ENCODE results near the gene RNF208.
A peak's percentile ranks its signal among the peaks of the same experiment; 100 is the strongest.
"Not testable (repeated sequence)": the region's sequence is repeated elsewhere in the genome, so short reads cannot be mapped to it uniquely, and the experiment has no call there.

Gene RNF208

DNA sequence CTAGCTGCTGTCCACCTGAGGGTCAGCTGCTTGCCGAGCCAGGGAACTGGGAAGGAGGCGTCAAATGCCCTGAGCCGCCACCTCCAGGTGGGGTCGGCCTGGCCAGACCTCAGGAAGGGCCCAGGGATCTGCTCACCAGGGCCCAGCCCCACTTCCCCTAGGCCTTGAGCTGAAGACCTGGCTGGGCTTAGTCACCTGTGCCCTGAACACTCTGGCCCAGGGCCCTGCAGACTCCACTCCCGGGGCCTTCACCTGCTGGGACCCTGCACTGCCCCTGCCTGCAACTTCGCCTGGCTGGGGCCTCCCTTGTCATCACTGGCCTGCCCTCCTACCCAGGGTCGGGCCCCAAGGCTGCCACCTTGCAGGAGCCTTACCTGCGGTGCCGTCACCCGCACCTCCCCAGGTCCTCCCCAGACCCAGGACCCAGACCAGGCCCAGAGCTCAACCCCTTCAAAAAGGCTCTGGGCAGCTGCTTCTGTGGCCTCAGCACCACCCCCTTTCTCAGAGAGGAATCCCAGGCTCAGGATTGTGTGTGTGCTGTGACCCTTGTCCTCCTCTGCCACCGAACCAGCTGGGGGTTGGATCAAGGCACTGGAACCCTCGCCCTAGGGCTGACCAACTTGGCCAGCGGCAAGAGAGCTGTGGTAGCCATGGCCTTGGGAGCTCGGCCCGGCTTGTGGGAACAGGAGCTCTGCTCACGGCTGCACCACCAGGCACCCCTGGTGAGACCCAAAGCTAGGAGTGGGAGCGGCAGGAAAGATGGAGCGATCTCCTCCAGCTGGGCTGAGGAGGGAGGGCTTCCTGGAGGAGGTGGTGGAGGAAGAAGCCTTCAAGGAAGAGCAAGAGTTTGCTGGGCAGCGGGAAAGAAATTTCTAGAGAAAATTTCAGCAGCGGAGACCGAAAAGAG, 31.9 kb upstream of the RNF208 start:
- DNase-seq (ENCODE audit: low read depth, low spot score) = no peak

DNA sequence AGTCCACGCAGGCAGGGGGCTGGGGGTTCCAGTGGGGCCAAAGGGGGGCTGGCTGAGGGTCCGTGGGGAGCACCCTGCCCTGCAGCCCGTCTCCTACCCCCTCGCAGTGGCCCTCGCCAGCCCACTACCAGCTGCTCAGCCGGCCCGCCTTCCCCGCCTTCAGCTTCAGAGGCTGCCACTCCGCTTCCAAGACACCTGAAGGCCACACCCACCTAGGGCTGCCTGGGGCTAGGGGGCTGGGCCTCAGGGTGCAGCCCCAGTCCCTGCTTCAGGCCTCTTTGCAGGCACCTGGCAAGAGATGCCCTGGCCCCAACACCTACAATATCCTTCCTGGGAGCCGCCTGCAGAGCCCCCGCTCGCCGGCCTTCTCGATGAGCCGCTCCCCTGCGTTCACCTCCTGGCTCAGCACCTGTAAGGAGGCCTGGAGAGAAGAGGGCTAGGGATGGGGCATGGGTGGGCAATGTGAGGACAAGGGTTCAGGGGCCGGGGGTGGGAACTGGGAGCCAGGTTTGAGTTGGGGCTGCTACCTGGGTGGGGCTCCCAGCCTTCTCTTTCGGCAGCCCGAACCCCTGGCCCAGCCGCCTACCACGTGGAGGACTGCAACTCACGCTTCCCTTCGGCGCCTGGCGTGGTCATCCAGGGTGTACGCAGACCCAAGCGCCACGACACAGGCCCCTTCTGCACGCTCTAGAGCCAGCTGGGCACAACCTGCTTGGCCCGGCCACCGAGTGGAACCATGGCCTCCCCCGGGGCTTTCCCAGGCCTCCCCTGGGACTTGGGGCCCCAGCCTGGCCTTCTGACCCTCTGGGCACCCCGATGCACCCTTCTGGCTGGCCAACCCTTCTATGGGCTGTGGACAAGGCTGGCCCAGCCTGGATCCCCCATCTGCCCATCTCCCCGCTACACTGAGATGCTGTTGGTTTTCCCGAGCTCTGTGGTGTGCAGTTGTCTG, 30.8 kb upstream of the RNF208 start:
- DNase-seq (ENCODE audit: low read depth, low spot score) = no peak

- no peak for DNase-seq (ENCODE audit: low read depth, low spot score)
Observed at GRCh38 chr9:137251490-137252268, 29.6 kb upstream of the RNF208 start.

DNA sequence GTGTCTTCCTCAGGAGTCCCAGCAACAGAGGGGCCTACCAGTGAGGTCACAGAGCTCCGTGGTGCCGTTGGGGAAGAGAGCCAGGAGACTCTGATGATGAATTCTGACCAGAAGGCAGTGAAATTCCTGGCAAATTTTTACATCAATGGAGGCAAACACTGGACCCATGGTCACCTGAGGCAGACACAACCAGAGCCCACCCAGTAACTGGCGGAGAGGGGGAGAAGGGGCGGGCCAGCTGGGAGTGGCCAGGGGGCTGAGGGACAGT, 29.1 kb upstream of the RNF208 start, which contains the start of gene STPG3:
STPG3 (plus strand) TSS at position 93 of the 268 bp plus-strand sequence; CDS start at position 94, 1 bp downstream.
- DNase-seq (ENCODE audit: low read depth, low spot score) = no peak

DNA sequence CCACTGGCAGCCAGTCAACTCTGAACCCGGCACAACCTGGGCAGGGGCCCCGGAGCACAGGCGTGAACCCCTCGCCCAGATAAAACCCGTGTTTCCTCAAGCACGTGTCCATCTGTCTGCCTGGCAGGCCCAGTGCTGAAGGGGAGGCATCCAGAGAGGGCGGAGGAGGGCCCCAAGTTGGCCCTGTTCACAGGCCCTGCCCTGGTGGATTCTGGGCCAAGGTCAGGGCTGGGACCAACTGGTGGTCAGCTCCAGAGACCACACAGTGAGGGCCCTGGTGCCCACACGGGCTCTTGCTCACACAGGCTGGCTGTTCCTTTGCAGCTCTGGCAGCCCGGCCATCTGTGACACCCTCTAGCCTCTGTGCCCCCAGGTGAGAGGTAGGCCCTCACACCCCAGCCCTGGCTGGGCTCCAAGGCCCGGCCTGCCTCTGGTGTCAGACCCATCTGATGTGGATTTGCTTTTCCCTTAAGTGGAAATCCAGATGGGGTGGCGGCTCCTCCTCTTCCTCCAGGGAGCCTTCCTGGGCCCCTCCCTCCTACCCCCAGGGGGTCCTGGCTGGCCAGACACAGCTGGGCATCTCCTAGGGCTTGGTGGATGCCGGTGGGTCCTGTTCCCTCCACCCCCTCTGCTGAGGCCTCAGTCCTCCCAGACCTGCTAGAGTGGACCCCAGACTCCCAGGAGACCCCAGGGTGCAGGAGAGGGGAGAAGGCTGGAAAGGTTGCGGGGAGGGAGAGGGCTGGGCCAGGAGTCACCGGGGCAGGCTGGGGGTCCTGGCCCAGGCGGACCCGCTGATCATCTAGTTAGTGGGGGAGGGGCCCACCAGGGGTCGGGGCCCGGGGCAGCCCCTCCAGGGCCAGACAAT, 28.5 kb upstream of the RNF208 start:
- no peak for DNase-seq (ENCODE audit: low read depth, low spot score)

DNA sequence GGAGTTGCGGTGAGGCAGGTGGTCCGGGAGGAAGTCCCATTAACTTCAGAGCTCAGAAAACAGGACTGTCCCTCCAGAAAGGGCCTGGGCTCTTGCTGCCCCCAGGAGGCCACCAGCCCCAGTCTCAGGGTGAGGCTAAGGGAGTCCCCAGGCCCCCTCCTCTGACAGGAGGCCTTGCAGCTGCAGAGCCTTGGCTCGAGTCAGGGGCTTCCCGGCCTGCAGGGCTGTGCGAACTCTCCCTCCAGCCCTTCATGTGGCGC, 25.8 kb upstream of the RNF208 start:
- DNase-seq (ENCODE audit: low read depth, low spot score) = no peak

DNA sequence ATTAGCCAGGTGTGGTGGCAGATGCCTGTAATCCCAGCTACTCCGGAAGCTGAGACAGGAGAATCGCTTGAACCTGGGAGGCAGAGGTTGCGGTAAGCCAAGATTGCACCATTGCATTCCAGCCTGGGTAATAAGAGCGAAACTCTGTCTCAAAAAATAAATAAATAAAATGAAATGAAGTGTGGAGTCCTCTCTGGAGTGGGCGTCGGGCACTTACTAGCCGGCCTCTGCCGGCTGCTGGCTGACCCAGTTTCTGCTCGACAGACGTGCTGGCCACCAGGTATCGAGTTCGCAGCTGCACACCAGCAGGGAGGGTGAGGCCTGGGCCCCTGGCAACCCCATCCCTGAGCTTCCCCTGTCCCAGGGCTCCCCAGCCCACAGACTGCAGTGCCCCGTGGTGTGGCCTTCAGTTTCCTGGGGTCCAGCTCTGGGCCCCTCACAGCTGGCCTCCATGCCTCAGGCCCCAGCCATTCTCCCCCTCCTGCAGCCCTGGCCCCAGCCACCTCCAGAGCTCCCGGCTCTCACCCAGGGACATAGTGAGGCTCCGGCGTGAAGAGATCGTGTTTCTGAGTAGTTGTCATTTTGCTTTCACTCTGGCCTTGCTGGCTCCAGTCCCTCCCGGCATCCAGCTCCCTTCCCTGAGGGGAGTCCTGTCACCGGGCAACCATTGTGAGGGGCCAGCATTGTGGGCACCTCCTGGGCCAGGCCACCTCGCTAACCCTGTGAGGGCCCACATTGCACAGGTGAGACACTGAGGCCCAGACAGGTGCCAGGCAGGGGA, 25.3 kb upstream of the RNF208 start:
- DNase-seq (ENCODE audit: low read depth, low spot score) = no peak

- DNase-seq (ENCODE audit: low read depth, low spot score) = no peak
Observed at GRCh38 chr9:137245450-137246421, 23.7 kb upstream of the RNF208 start.

GRCh38 chr9:137244486-137245449, 22.7 kb upstream of the RNF208 start:
- DNase-seq (ENCODE audit: low read depth, low spot score) = no peak

- DNase-seq (ENCODE audit: low read depth, low spot score) = no peak
Observed at GRCh38 chr9:137243626-137244485, 21.8 kb upstream of the RNF208 start.

GRCh38 chr9:137243266-137243625, 21.2 kb upstream of the RNF208 start:
- not testable (repeated sequence) for DNase-seq (ENCODE audit: low read depth, low spot score)

GRCh38 chr9:137242269-137243203, 20.5 kb upstream of the RNF208 start:
- no peak for DNase-seq (ENCODE audit: low read depth, low spot score)

GRCh38 chr9:137241490-137242268, 19.6 kb upstream of the RNF208 start:
- DNase-seq (ENCODE audit: low read depth, low spot score) = no peak

GRCh38 chr9:137240841-137241489, 18.9 kb upstream of the RNF208 start, which contains the start of gene TUBB4B:
TSS of gene TUBB4B (plus strand) at chr9:137241287. CDS start at chr9:137241361, 74 bp downstream.
- DNase-seq (ENCODE audit: low read depth, low spot score) = peak; percentile 100

All from iPS DF 19.7 (cell line).